SK-N-MC (cell line): Measurements from ENCODE around the gene ATP5F1D.

Source experiments
- EZH2 ChIP-seq: fragments of 200-600 bp; sonication (generic); IDR thresholded peaks from one replicate; pipeline ENCODE4 v1.6.1; 2017; ENCODE audit warnings: antibody characterized with exemption
- POLR2AphosphoS5 ChIP-seq: IDR thresholded peaks from 2 replicates; pipeline ENCODE4 v1.6.1; 2012; ENCODE audit warnings: mild to moderate bottlenecking, low read depth, low read length, borderline replicate concordance

DNA sequence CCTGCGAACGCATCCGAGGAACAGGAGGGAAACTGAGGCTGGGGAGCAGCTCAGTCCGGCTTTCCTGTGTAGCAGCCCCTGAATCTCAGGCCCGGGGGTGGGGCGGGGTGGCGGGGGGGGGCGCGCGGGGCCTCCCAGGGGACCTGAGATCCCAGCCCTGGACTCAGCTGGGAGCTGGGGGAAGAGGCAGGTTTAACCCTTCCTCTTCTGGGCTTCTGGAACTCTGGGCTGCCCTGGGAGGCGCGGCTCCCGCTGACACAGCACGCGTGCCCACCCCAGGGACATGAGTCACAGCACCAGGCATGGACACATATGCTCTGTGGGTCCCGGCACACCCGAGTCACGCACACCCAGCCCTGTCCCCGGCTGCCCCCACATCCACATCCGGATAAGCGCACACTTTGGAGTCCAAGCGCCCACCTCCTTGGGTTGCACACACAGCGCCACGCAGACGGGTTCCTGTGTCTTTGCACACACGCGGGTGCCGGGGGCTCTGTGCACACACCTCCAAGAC lies 24.1 kb downstream of the ATP5F1D start:
- TF ChIP-seq POLR2AphosphoS5 (no peak), EZH2 (no peak)
